Measurements from ENCODE around the gene TOMM34. TPM values are rescaled to one million over a fixed set of nuclear protein-coding genes. Genes with fewer than 3 reads are reported as not detected.

Gene TOMM34
- total and polyA plus RNA-seq, 9 of the 15 experiments (the other 6 are each of a cell fraction or from before 2014, with no cell fraction given): 18.1 to 69.4 (median 41.7) TPM

DNA sequence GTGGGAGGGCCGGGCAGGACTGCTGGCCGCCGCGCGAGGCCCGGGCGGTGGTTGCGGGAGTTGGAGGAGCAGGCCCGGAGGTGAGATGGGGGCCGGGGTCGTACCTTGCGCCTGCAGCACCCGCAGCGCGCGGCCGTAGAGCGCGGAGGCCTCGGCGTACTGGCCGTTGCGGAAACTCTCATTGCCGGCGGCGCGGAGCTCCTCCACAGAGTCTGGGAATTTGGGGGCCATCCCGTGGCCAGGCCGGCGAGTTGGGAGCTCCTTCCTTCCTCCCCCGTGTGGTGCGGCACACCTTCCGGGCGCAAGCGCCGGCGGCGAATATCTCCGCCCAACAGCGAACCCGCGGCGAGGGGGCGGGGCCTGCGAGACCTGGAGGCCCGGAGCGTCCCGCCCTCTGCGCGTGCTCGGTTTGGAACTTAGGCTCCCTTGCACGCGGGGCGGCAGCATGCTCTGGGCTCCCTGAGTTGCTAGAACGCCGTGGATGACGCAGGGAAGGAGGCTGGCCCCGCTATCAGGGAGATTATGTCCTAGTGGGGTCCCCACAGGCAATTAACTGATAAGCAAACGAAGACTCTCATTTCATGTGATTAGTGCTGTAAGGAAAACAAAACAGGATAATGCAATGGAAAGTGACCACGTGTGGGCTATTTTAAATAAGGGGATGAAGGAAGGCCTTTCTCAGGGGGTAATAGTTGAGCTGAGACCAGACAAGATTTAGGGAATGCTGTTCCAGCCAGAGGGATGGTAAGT, at the start of gene TOMM34 (continued):
- TF ChIP-seq, protein P1, sequence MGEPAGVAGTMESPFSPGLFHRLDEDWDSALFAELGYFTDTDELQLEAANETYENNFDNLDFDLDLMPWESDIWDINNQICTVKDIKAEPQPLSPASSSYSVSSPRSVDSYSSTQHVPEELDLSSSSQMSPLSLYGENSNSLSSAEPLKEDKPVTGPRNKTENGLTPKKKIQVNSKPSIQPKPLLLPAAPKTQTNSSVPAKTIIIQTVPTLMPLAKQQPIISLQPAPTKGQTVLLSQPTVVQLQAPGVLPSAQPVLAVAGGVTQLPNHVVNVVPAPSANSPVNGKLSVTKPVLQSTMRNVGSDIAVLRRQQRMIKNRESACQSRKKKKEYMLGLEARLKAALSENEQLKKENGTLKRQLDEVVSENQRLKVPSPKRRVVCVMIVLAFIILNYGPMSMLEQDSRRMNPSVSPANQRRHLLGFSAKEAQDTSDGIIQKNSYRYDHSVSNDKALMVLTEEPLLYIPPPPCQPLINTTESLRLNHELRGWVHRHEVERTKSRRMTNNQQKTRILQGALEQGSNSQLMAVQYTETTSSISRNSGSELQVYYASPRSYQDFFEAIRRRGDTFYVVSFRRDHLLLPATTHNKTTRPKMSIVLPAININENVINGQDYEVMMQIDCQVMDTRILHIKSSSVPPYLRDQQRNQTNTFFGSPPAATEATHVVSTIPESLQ (CRISPR knock-in tag; IDR thresholded peaks at IDR 0.05): 0 out of 2 replicates have a peak, but pooled peaks have one; percentile 64
- TF ChIP-seq NCOR1 (IDR thresholded peaks at IDR 0.05) (peak; percentile 33; the same call in 1 of the 2 replicates), NCOA4 (IDR thresholded peaks at IDR 0.05; ENCODE audit: partially characterized antibody) (no peak), MED1 (CRISPR knock-in tag; IDR thresholded peaks at IDR 0.05; ENCODE audit: borderline replicate concordance) (no peak), KAT2B (IDR thresholded peaks at IDR 0.05; ENCODE audit: low read depth, low read length) (no peak), CBFA2T3 (IDR thresholded peaks at IDR 0.05) (peak; percentile 70), ZFP36 (IDR thresholded peaks at IDR 0.05; ENCODE audit: low read depth, low read length, partially characterized antibody) (no peak), PRPF4 (IDR thresholded peaks at IDR 0.05; ENCODE audit: insufficient read depth, low read depth, low read length, poor library complexity, severe bottlenecking) (peak; percentile 43), GTF2E2 (tag; IDR thresholded peaks at IDR 0.05) (peak; percentile 53; the same call in 1 of the 2 replicates), SREBF2 (CRISPR knock-in tag; IDR thresholded peaks at IDR 0.05) (no peak), MAFF (IDR thresholded peaks at IDR 0.05; ENCODE audit: low read length) (no peak), ETV1 (tag; conservative IDR thresholded peaks at IDR 0.05; ENCODE audit: low read depth) (peak; percentile 32), PHF20 (IDR thresholded peaks at IDR 0.05; ENCODE audit: partially characterized antibody) (peak; percentile 37), FOXK1 (CRISPR knock-in tag; IDR thresholded peaks at IDR 0.05; ENCODE audit: borderline replicate concordance) (no peak), ZNF217 (CRISPR knock-in tag; IDR thresholded peaks at IDR 0.05) (no peak), ZBED1 (IDR thresholded peaks at IDR 0.05) (no peak), PURB (CRISPR knock-in tag; IDR thresholded peaks at IDR 0.05; ENCODE audit: low read depth) (no peak), ZNF695 (CRISPR knock-in tag; IDR thresholded peaks at IDR 0.05) (no peak), RBM34 (IDR thresholded peaks at IDR 0.05; ENCODE audit: borderline replicate concordance, insufficient read depth, low read length) (0 out of 2 replicates have a peak, but pooled peaks have one; percentile 38), PHF8 (IDR thresholded peaks at IDR 0.05; ENCODE audit: borderline replicate concordance, low read length) (peak; percentile 83)
- TF ChIP-seq, protein P2, sequence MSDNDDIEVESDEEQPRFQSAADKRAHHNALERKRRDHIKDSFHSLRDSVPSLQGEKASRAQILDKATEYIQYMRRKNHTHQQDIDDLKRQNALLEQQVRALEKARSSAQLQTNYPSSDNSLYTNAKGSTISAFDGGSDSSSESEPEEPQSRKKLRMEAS (CRISPR knock-in tag; IDR thresholded peaks at IDR 0.05): peak; percentile 98
- TF ChIP-seq, protein P3, sequence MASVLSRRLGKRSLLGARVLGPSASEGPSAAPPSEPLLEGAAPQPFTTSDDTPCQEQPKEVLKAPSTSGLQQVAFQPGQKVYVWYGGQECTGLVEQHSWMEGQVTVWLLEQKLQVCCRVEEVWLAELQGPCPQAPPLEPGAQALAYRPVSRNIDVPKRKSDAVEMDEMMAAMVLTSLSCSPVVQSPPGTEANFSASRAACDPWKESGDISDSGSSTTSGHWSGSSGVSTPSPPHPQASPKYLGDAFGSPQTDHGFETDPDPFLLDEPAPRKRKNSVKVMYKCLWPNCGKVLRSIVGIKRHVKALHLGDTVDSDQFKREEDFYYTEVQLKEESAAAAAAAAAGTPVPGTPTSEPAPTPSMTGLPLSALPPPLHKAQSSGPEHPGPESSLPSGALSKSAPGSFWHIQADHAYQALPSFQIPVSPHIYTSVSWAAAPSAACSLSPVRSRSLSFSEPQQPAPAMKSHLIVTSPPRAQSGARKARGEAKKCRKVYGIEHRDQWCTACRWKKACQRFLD (CRISPR knock-in tag; IDR thresholded peaks at IDR 0.05): no peak
- TF ChIP-seq, protein P4, sequence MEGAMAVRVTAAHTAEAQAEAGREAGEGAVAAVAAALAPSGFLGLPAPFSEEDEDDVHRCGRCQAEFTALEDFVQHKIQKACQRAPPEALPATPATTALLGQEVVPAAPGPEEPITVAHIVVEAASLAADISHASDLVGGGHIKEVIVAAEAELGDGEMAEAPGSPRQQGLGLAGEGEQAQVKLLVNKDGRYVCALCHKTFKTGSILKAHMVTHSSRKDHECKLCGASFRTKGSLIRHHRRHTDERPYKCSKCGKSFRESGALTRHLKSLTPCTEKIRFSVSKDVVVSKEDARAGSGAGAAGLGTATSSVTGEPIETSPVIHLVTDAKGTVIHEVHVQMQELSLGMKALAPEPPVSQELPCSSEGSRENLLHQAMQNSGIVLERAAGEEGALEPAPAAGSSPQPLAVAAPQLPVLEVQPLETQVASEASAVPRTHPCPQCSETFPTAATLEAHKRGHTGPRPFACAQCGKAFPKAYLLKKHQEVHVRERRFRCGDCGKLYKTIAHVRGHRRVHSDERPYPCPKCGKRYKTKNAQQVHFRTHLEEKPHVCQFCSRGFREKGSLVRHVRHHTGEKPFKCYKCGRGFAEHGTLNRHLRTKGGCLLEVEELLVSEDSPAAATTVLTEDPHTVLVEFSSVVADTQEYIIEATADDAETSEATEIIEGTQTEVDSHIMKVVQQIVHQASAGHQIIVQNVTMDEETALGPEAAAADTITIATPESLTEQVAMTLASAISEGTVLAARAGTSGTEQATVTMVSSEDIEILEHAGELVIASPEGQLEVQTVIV (CRISPR knock-in tag; IDR thresholded peaks at IDR 0.05; ENCODE audit: borderline replicate concordance): no peak
